NOMO-1 treated with DMSO at 0.1 percent for 48 hours (cell line): ENCODE measurements around the gene PLOD2.

Experiments
- DNase-seq: peaks from one replicate; lab custom pipeline; 2025; ENCODE audit not compliant: unreplicated experiment; lab: John Stamatoyannopoulos, UW

Gene PLOD2

DNA sequence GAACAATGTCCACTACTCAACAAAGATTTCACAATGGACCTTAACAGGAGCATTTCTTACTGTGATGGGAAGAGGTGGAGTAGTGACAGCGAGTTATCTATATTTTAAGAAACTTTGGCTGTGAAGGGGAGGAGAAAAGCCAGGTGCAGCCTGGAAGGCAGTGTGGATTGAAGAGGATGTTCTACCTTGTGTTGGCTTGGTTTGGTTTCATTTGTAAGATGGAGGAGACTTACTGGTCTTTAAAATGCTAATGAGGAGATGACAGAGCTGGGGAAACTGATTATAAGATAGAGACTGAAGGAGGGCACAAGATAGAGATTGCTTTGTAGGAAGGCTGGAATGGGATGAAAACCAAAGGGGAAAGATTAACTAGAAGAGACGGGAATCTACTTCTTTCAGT, 59.4 kb downstream of the PLOD2 start:
- no peak for DNase-seq

DNA sequence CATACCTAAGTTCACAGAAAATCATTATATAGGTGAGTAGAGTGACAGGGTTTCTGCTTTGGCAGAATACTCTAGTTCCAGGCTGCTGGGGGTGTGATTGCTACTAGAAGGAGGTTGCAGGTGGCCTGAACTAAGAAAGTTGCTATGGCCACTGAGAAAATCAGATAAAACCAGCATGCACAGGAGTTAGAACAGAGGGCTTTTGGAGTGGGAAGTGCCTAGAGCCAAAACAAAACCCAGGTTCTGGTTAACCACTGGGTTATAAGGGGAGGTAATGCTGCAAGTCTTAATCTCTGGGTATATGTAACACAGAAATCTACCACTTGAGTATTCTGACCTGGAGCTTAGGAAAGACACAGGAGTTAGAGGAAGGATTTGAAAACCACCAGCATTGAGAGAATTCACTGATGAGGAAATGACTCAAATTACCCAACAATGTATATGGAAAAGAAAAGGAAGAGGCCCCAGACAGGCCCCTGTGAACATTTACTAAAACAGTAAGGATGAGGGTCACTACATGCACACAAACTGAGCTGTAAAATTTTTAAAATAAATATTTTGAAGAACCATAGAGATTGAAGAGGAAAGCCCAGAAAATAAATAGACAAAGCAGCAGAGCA, 60.0 kb downstream of the PLOD2 start:
- DNase-seq, result no peak

DNA sequence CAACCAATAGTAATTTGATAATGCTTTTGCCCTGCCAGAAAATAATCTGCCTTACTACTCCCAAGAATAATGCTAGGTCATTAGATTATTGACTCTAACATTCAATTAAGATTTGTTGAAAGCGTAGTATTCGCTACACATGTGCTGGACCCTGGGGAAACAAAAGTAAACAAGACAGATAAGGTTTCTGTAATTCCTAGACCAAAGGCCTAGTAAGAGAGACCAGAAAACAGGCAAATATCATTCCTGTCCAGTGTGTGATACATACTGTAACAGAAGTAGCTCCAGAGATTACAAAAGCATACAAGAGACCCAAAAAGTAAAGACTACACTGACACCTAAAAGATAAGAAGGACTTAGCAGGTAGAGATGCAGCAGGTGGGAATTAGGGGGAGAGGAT, 60.8 kb downstream of the PLOD2 start:
- DNase-seq, result no peak

DNA sequence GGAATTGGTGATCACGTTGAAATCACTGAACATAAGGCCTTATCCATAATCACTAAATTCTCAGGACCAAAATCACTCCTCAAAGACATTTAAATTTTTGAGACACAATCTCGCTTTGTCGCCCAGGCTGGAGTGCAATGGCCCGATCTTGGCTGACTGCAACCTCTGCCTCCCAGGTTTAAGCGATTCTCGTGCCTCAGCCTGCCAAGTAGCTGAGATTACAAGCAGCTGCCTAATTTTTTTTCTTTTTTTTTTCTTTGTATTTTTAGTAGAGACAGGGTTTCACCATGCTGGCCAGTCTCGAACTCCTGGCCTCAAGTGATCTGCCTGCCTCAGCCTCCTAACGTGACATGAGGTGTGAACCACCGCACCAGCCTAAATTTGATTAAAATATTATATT, 61.7 kb downstream of the PLOD2 start:
- DNase-seq, result no peak

DNA sequence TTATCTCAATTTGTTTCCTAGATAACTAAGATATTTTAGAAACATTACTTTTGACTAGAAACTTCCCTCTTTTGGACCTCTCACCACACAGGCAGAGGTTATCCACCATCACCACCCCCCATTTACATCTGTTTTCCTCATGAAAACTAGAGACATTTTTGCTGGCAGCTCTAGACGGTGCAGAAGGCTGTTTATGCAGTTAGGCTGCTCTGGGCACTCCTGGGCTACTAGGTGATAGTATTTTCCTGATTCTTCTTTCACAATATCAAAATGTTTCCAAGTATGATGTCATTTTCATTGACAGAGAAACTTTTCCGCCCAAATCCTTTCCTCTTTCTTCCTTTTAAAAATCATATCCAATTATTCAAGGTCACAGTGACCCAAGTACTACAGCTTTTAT, 67.1 kb downstream of the PLOD2 start:
- DNase-seq, result no peak

DNA sequence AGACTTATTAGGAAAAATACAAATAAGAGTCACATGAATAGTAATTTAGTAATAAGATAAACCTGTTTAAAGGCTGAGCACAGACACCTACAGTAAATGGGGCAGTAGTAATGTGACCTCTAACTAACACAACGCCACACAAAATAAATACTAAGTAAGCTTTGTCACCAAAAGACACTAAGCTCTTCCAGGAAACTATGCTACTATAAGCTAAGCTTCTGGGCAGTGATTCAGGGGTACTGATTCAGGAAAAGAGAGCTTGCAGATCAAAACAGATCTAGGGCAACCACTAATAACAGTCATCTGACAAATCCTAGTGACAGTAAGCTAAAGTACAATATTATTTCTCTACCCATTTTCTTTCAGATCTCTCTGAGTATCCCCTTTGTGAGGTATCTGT, 68.8 kb downstream of the PLOD2 start:
- DNase-seq, result no peak

DNA sequence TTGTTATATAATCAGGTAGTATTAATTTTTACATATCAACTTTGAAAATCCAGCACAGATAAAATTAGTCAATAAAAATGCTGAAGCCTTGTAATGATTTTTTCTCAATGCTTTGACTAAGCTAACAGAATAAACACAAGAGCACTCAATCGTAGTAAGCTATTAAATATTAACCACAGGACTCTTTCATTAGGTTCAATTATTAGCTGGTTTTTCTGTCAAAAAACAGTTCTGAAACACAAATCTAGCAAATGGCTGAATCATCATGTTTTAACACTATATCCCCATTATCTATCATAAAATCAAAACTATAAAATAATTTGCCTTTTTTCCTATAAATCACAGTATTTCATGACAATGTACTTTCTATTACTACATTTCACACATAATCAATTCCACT, 69.6 kb downstream of the PLOD2 start:
- DNase-seq, result no peak

DNA sequence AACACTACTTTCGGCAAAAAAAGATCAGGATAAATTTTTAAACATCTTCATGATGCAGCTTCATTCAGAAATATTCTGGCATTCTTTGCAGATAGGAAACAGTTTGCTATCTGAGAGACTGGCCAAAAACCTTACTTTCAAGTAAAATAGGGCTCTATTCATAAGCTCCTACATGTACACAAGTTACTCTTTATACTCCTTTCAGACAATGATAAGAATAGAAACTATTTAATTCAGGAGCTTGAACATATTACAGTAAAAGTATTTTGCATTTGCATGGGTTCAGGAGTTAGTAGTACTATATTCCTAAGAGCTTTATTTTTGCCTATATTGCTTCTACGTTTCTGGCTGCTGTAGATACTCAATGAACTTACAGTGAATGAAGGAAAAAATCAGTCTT, 70.5 kb downstream of the PLOD2 start:
- DNase-seq, result no peak

DNA sequence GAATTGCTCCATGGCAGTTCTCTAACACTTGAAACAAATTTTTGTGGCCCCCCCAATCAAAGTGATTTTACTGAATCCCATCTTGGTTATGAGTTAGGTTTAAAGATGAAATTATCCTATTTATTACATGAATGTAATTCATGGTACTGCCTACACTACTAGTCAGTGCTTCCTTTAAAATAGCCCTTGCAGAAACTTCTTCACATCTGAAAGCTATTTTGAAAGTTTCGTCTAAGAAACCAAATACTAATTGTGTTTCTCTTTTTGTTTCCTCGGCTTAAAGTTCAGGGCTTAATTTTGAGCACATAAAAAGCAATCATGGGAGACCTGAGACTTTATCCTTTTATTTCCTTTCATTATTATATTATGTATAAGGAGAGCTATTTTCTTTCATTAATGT, 72.1 kb downstream of the PLOD2 start:
- no peak for DNase-seq

DNA sequence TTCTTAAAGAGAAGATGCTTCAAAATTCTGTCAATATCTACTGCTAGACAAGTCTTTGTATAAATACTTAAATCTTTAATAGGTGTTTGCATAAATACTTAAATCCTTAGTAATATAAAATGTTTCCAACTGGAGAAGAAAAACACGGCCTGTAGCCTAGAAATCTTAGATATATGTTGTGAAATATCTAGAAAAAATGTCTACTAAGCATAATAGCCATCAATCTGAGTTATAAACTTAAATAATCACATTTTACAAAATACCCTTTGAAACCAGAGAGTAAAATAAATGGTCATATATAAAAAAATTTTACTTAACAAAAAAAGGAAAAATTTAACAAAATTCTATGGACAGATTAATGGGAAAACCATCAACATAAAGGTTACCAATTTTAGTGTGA, 73.9 kb downstream of the PLOD2 start:
- no peak for DNase-seq

DNA sequence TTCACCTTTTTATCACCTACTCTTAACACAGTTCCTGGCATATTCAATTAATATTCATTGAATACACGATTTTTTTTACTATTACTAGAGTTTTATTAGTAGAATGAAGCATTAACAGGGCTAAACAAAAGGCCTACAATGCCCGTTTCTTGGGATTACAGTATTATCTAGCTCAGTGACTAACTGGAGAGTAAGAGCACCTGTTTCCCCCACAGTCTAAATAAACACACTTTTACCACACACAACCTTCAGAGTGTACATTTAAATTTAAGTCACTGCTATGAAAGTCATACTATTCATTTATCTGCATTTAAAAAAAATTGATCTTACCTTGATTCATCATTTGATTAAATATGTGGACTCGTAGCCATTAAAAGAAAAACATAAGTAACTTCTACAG, 74.8 kb downstream of the PLOD2 start:
- no peak for DNase-seq

DNA sequence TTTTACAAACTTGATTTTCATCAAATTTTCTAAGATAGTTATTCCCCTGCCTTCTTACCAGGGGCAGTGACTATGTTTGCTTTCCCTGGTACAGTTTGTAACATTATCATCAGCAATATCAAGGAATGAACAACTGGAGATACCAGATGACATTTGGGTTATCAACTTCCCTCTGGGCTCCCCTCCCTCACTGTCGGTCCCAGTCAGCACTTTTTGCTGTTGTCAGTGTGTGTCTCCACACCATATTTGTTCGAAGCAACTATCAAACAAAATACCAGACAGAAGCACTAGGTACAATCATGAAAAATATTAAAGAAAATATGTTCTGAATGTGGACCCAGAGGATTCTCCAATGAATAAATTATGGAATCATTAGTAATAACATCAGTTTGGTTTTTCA, 75.3 kb downstream of the PLOD2 start:
- no peak for DNase-seq

DNA sequence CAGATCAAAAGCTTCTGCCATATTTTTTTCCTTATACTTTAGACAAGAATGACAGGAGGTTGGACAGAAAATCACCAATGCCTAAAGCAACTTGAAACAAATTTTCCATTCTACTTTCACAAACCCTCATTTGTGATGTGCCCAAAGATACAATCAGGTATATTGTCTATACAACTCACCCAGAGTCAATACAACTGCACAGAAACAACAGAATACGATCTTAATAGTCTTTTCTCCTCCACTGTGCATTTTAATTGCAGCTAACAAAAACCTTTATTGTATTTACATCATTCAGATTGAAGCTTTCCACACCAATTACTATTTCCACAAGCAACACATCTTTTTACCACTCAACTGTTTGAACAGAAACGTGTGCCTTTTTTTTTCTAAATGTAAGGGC, 80.4 kb downstream of the PLOD2 start:
- DNase-seq, result no peak

DNA sequence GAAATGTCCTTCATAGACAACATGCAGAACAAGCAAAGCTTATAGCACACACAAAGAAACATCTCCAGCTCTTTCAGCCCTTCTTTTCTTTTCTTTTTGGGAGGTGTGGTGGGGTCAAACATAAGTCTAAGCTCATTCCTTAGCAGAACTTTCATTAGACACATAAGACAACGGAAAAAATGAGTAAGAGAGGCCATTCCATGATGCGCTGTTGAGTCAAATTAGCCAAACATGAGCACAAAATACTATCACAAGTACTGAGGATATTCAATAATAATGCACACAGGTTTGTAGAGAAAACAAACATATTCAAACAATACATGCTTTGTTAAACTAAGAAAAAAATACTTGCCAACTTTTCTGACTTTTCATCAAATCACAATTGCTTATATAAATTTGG, 83.0 kb downstream of the PLOD2 start:
- DNase-seq, result no peak

DNA sequence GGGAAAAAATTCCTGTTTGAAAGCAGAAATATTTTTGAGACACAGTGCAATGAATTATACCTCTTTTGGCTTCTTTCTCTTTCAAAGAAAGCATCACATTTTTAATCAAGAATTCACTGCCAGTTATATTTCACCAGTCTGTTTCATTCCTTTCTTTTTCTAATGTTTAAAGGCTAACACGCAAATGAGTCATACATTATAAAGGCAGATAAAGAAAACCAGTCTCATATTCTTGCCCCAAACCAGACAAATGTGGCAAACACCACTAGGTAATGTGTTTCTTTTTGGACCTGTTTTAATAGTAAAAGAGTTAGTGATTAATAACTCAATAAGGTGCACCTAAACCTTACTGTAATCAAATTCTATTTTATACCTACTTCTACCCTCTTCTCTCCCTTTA, 83.8 kb downstream of the PLOD2 start:
- no peak for DNase-seq

DNA sequence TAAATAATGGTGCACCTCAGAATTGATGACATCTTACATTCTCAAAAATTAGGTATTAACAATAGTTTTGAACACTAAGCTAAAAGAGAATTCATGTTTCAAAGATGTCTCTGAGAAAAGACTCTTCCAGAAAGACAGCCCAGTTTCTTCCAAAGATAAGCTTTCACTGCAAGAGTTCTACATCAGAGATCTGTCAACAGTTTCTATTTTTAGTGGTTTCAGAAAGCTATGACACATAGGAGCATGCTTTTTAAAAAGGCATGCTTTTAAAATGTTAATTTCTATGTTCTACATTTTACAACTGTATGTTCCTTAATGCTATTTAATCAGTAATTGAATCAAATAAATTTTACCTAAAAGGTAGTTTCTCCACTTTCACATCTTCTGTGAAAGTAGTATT, 88.2 kb downstream of the PLOD2 start:
- DNase-seq, result no peak

DNA sequence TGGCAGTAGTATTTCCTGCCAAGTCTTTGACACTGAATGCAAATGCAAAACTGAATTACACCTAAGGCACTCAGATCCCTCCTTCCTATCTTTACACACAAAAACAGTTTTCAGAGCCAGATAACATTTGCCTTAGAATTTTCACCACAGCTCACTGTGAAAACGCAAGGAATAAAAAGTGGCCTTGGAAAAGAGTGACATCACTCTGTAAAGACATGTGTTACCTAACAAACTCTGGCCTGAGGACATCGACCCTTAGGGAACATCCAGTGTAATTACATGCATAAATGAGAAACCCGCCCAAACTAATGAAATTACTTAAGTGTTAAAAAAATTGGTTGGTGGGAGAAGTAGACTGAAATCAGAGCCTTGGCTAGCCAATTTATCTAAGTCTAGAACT, 88.9 kb downstream of the PLOD2 start:
- no peak for DNase-seq

DNA sequence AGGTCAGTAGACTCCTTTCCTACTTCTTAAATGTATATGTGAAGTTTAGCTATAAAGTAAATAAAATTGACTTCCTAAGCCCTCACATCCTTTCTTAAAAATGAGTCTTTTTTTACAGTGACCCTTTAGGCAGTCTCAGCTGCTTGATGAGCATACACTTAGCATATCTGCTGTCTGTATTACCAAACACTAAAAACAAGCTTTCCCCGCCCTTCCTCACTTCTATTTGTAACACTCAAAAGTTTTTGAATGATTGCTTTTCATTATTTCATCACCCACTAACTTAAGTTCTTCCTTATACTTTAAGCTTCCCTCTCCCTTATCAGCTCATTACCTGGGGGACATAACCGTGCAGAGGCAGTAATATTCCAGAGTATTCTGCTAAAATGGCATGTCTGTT, 89.4 kb downstream of the PLOD2 start:
- no peak for DNase-seq

DNA sequence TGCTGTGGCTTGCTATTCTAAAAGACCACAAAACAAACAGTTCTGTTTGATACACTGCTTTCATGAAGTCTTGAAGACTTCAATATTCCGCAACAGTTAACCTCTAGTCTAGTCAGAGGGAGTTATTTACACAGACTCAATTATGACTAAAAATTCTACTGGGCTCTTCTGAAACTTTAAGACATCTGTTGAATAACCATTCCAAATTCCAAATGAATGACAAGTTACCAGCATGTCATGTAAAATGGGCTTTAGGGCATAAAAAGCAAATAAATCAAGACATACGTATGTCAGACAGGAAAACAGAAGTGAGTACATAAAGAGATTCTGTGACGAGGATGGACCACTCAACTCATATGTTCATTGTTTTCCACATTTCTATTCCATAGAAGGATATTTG, 93.9 kb downstream of the PLOD2 start:
- DNase-seq, result no peak

DNA sequence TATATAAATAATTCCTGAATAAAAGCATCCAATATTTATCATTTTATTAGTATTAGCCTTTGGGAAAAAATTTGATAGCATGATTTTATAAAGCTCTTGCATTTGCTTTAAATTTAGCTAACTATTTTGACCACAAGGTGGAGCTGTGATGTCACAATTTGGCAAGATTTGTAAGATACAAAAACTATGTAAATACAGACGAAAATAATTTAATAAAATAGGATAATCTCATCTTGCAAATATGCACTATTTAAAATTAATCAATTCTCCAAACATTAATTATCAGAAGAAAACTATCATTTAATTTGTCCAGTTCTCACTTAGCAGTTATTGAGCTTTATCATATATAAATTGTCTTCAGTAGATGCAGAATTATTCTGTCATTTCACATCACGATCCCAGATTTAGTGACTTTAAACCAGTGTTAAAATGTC, 95.4 kb downstream of the PLOD2 start:
- peak; percentile 29 for DNase-seq

DNA sequence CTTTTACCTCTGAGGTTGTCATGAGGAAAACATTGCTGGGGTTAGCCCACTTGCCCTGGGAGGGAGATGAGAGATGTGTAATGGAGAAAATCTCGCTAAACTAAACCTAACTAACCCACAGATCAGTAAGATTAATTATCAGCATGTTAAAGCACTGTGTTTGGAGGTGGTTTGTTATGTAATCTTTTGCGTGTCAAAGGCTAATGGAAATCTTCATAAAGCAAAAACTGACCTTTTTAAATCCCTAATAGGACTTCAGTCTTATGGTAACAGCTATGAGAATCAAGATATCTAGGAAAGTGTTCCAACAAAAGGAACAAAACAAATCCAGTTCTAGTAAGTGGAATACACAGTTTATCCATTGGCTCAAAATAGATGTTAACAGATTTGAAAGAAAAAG, 102.7 kb downstream of the PLOD2 start:
- DNase-seq, result no peak

DNA sequence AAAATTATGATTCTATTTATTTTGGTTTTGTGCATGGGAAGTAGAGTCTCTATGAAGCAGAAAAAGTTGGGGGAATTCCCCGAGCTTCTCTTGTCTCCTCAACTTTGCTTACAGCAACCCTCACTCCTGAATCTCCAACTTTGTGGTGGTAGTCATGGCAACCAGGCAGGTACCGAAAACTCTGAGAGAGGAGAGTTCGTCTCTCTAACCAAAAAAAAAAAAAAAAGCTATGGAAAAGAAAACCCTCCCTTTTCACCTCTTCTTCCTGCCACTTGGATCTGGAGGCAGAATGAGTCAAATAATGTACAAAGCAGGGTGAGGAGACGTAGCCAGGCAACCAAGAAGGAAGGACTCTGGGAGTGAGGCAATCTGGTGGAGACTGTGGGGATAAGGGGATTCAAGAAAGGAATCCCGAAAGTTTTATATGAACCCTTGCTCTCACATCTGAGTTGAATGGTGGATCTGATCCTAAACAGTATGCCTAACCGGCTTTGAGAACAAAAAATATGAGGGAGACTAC, 108.1 kb downstream of the PLOD2 start:
- no peak for DNase-seq

DNA sequence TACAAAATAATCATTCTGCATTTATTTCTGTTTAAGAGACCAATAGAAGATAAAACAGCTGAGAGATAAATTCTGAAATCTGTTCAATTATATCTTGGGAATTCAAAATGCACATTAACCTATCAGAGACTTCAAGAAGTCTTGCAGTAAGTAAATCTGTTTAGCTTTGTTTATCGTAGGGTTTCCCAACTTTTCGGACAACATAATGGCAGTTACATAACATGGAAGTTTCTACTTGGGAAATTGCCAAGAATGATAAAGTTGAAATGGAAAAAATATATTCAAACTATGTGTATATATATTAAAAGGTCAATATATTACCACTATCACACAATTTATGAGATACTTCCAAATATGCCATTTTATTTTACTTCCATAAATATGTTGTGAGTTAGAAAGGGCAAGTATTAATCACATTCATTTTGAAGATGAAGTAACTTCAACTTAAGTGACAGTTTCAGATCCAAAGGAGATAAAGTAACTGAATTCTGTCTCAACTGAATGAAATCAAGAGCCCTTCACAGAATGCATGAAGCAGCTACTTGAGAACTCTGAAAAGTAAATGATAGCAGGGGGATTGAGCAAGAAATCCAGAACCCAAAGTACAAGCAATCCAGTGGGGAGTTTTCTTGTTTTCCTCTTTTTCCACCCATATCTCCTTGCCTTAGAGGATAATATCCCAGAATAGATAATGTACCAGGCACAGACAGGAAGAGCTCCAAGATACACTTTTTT, 108.8 kb downstream of the PLOD2 start:
- DNase-seq, result no peak
